ENCODE results near the gene TBCEL.

GRCh38 chr11:121099364-121099763 is 75.5 kb downstream of the TBCEL start:
- TF ChIP-seq CTCF (IDR thresholded peaks at IDR 0.05; ENCODE audit: low read depth, low read length, poor library complexity, severe bottlenecking) (no peak), EZH2phosphoT487 (IDR thresholded peaks at IDR 0.05; ENCODE audit: borderline replicate concordance, low read length) (no peak)

Measured in DOHH2 (cell line).